Left renal cortex interstitium (tissue), 4 donors: ENCODE results near the gene ARCN1. TPM values are rescaled to one million over a fixed set of nuclear protein-coding genes. Genes with fewer than 3 reads are reported as not detected.

Experiments used
- polyA plus RNA-seq, 4 donors: library from polyadenylated mRNA; unstranded; fragments of 120-200 nt; gene quantifications; one replicate each; pipeline ENCODE4 v1.2.1, GENCODE V29; 2013; ENCODE audit not compliant: insufficient read length in 4 of 4

The ARCN1 gene
- polyA plus RNA-seq, 4 donors, result 154 to 193 (median 169) TPM

Other genes with a start within 250 kb of the ARCN1 start
- gene CD3D, start 229.7 kb upstream of the ARCN1 start, polyA plus RNA-seq, result under 1 TPM in 2 of 4 donors, not detected in 2; 0.22 to 0.38 TPM
- under 1 TPM; 0.18 to 0.24 (median 0.21) TPM for gene CD3G, start 228.1 kb upstream of the ARCN1 start, polyA plus RNA-seq
- 10 to 100 TPM; 30.2 to 50.1 (median 39.8) TPM for gene UBE4A, start 212.8 kb upstream of the ARCN1 start, polyA plus RNA-seq
- gene ATP5MG, start 170.8 kb upstream of the ARCN1 start, polyA plus RNA-seq, result 100 to 1,000 TPM; 381 to 539 (median 454) TPM
- gene KMT2A, start 135.9 kb upstream of the ARCN1 start, polyA plus RNA-seq, result 10 to 100 TPM; 31.8 to 54.5 (median 44.2) TPM
- 1 to 10 TPM; 1.2 to 3.2 (median 1.8) TPM for gene TTC36, start 44.9 kb upstream of the ARCN1 start, polyA plus RNA-seq
- gene TMEM25, start 41.2 kb upstream of the ARCN1 start, polyA plus RNA-seq, result 10 to 100 TPM; 24.5 to 34.1 (median 30.4) TPM
- gene IFT46, start 6.5 kb upstream of the ARCN1 start, polyA plus RNA-seq, result 10 to 100 TPM; 41.7 to 48.0 (median 45.8) TPM
- gene PHLDB1, start 35.2 kb downstream of the ARCN1 start, polyA plus RNA-seq, result 100 to 1,000 TPM; 103 to 191 (median 146) TPM
- 1 to 10 TPM in 3 of 4 donors, under 1 TPM in 1; 0.78 to 2.3 (median 1.8) TPM for gene TREH, start 107.2 kb downstream of the ARCN1 start, polyA plus RNA-seq
- 100 to 1,000 TPM; 117 to 143 (median 122) TPM for gene DDX6, start 218.8 kb downstream of the ARCN1 start, polyA plus RNA-seq